Stimulated activated CD8-positive, alpha-beta memory T cell treated with anti-CD3 and anti-CD28 coated beads, Interleukin-7, amount 100 ng/mL, for 4 hours (primary cell): ENCODE data around the gene COL19A1.
"Not testable (repeated sequence)": the region's sequence is repeated elsewhere in the genome, so short reads cannot be mapped to it uniquely, and the experiment has no call there.

Source experiments
- DNase-seq, 2 donors: peaks; one replicate each; pipeline ENCODE4 v3.0.0-alpha.2; 2020; ENCODE audit warnings: low read depth in 2 of 2

Gene COL19A1

GRCh38 chr6:69866351-69866769, at the start of gene COL19A1:
TSS of gene COL19A1 (plus strand) at chr6:69866556. CDS start at chr6:69879568, 13,012 bp downstream.
- peak in 1 of 2 donors; percentile 12 for DNase-seq

DNA sequence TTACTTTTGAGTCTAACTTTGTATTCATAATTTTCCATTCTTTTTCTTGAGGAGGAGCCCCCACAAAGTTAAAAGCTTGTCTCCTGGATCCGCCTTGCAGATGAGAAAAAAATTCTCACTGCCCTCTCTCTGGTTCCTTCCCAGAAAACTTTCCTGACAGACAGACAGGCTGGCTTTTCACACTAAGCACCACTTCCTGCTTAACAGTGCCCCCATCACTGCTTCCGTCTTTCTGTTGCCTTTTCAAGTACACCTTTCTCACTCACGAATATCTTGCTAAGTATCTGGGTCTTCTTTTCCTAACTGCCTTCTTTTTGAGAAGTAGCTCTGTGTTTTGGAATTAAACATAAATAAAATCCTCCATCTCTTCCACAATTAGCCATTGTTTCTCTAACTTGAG, 49.8 kb upstream of the COL19A1 start:
- DNase-seq = no peak

DNA sequence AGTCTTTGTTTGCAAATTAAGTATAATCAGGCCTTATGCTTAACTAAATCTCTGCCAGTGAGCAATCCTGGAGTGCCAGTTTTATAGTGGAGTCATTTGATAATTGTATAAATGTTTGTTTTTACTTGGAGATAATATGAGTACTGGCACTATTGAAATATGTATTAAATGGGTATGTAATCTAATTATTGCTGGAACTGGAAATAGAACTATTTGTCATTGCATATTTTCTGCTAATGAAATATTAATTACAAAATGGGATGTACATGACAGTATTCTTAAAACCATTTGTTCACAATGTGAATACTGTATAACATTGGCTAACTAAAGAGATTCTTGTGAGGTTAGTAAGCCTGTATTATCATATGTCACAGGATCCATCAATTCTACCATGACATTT, 49.0 kb upstream of the COL19A1 start:
- DNase-seq = no peak

GRCh38 chr6:69818223-69818930, 48.0 kb upstream of the COL19A1 start:
- DNase-seq = no peak

- DNase-seq = no peak
Measured at GRCh38 chr6:69819138-69819537, 47.2 kb upstream of the COL19A1 start.

- no peak for DNase-seq
Measured at GRCh38 chr6:69820018-69820417, 46.3 kb upstream of the COL19A1 start.

- DNase-seq = no peak
Measured at GRCh38 chr6:69820438-69820837, 45.9 kb upstream of the COL19A1 start.

- not testable (repeated sequence) for DNase-seq
Measured at GRCh38 chr6:69824355-69824754, 42.0 kb upstream of the COL19A1 start.

- no peak for DNase-seq
Measured at GRCh38 chr6:69825904-69826303, 40.5 kb upstream of the COL19A1 start.

GRCh38 chr6:69827276-69827893, 39.0 kb upstream of the COL19A1 start:
- DNase-seq = no peak

- no peak for DNase-seq
Measured at GRCh38 chr6:69832558-69832957, 33.8 kb upstream of the COL19A1 start.

- no peak for DNase-seq
Measured at GRCh38 chr6:69835414-69836179, 30.8 kb upstream of the COL19A1 start.

GRCh38 chr6:69841862-69842261, 24.5 kb upstream of the COL19A1 start:
- no peak for DNase-seq

- DNase-seq = no peak
Measured at GRCh38 chr6:69843189-69843588, 23.2 kb upstream of the COL19A1 start.

- no peak for DNase-seq
Measured at GRCh38 chr6:69846312-69846711, 20.0 kb upstream of the COL19A1 start.

GRCh38 chr6:69846770-69847491, 19.4 kb upstream of the COL19A1 start:
- DNase-seq = no peak

DNA sequence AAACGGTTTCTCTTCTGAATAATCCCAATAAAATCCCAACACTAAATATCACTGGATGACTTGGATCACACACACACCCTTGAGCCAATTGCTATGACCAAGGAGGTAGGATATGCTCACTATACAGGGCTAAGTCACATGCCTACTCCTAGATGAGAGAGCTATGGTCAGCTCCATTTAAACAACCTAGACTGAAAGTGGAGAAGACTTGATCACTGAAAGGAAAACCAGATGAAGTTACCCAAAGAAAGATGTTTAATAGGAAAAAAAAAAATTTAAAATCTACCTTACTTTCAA, 18.9 kb upstream of the COL19A1 start:
- no peak for DNase-seq

DNA sequence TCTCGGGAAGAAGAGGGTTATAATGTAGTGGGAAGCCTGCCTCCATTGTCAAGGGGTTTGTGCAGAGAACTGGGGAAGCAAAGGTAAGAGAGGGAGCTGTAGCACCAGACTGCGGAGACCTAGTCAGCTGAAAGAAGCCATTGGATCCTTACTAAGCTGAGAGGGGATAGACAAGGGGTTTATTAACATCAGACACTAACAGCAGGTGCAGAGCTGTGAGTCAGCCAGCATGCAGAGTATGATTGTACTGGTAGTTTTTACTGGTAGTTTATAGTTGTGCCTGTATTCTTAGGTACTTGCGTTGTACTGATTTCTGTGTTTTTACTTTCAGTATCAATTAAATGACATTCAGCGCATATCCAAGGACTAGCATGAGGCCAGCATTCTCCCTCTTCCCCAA, 17.8 kb upstream of the COL19A1 start:
- DNase-seq = no peak

DNA sequence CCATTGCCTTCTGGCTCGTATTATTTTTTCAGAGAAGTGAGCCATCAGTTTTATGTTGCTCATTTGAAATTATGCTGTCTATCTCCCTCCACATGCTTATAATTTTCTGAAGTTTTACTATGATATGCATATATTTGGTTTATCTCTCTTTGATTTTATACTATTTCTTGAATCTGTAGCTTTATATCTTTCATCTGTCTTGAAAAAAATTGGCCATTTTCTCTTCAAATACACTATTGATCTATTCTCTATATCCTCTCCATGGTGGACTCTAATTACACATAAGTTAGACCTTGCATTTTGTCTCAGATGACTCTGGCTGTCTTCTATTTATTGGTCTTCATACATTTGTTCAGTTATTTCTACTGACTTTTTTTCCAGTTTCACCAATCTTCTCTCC, 13.7 kb upstream of the COL19A1 start:
- DNase-seq = no peak

GRCh38 chr6:69861986-69862385, 4.4 kb upstream of the COL19A1 start:
- no peak for DNase-seq

DNA sequence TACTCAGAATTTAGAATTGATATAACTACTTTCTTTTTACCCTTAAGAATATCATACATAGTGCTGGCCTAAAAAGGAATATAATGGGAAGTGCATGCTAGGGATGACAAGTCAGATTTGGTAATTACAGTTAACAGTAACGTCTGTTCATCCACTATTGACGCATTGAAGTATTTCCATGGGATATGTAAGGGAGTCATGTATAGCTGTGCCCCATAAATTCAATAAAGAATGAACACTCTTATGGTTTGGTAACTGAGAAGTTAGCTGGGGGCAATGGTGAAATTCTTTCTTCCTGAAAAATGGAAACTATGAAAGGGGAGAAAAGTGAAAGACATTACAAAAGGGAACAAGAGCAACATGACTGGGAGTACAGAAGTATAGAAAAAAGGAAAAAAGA, 2.6 kb upstream of the COL19A1 start:
- DNase-seq = no peak

- DNase-seq = no peak
Measured at GRCh38 chr6:69865126-69865525, 1.2 kb upstream of the COL19A1 start.
